HG03439 (cell line): ENCODE measurements around the gene SLC30A5.
"Not testable (repeated sequence)": the region's sequence is repeated elsewhere in the genome, so short reads cannot be mapped to it uniquely, and the experiment has no call there.

Source experiments
- ATAC-seq: cut with Tn5 transposase; IDR thresholded peaks from one replicate; pipeline ENCODE4 v1.9.1; 2021; ENCODE audit warnings: mild to moderate bottlenecking, moderate library complexity; ENCODE audit not compliant: unreplicated experiment

The SLC30A5 gene

GRCh38 chr5:69093771-69094482 is at the start of gene SLC30A5:
Gene SLC30A5 (plus strand): TSS chr5:69094014. CDS start chr5:69094256, 242 bp downstream.
- peak; percentile 99 for ATAC-seq

- not testable (repeated sequence) for ATAC-seq
Measured at GRCh38 chr5:69045213-69045612, 48.6 kb upstream of the SLC30A5 start.

GRCh38 chr5:69046375-69046957 is 47.3 kb upstream of the SLC30A5 start:
- no peak for ATAC-seq

GRCh38 chr5:69048230-69048629 is 45.6 kb upstream of the SLC30A5 start:
- ATAC-seq, result no peak

- ATAC-seq, result no peak
Measured at GRCh38 chr5:69049151-69049550, 44.7 kb upstream of the SLC30A5 start.

GRCh38 chr5:69049796-69050195 is 44.0 kb upstream of the SLC30A5 start:
- ATAC-seq, result no peak

GRCh38 chr5:69050214-69050613 is 43.6 kb upstream of the SLC30A5 start:
- ATAC-seq, result no peak

- no peak for ATAC-seq
Measured at GRCh38 chr5:69052181-69052580, 41.6 kb upstream of the SLC30A5 start.

GRCh38 chr5:69074664-69075521 is 18.9 kb upstream of the SLC30A5 start:
- no peak for ATAC-seq

- ATAC-seq, result no peak
Measured at GRCh38 chr5:69075522-69076179, 18.2 kb upstream of the SLC30A5 start.

- ATAC-seq, result no peak
Measured at GRCh38 chr5:69078921-69079540, 14.8 kb upstream of the SLC30A5 start.

- ATAC-seq, result no peak
Measured at GRCh38 chr5:69079556-69079955, 14.3 kb upstream of the SLC30A5 start.

- ATAC-seq, result no peak
Measured at GRCh38 chr5:69083412-69083811, 10.4 kb upstream of the SLC30A5 start.

GRCh38 chr5:69084195-69084594 is 9.6 kb upstream of the SLC30A5 start:
- no peak for ATAC-seq

GRCh38 chr5:69084903-69085302 is 8.9 kb upstream of the SLC30A5 start:
- ATAC-seq, result no peak

GRCh38 chr5:69086206-69086605 is 7.6 kb upstream of the SLC30A5 start:
- ATAC-seq, result no peak

GRCh38 chr5:69088006-69088405 is 5.8 kb upstream of the SLC30A5 start:
- ATAC-seq, result not testable (repeated sequence)

GRCh38 chr5:69090158-69090557 is 3.7 kb upstream of the SLC30A5 start:
- no peak for ATAC-seq

GRCh38 chr5:69091771-69092170 is 2.0 kb upstream of the SLC30A5 start:
- no peak for ATAC-seq

GRCh38 chr5:69092969-69093368 is 845 bp upstream of the SLC30A5 start:
- no peak for ATAC-seq

- ATAC-seq, result no peak
Measured at GRCh38 chr5:69099302-69099701, 5.5 kb downstream of the SLC30A5 start.
